Lung microvascular endothelial cell (primary cell): ENCODE data around the gene NPPC. TPM values are rescaled to one million over a fixed set of nuclear protein-coding genes. Genes with fewer than 3 reads are reported as not detected.
A peak's percentile ranks its signal among the peaks of the same experiment; 100 is the strongest.

Experiments
- DNase-seq, 2 donors: peaks; one replicate each; pipeline versions ENCODE4 v3.0.0 to v3.0.0-alpha.2; 2010; ENCODE audit warnings: low read depth in 2 of 2
- total RNA-seq: library from RNA; depleted of rRNA; stranded (reverse); fragments of >200 nt; gene quantifications from 2 replicates; pipeline ENCODE4 v1.2.1, GENCODE V29; 2014

The NPPC gene
- total RNA-seq, 1 donor from 2014 or later, result 0.20 TPM

DNA sequence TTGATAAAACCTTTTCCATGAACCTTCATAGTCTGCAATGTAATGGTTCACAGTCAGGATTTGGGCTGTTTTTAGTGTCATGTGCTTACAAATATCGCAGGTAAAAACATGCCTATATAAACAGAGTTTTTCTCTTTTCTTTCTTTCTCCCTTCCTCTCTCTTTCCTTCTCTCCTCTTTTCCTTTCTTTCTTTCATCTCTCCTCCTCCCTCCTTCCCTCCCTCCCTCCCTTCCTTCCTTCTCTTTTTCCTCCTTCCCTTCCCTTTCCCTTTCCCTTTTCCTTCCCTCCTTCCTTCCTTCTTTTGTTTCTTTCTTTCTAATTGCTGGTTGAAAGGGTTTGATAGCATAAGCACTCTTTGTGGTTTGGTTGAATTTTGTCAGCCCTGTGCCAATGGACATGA is 9.6 kb upstream of the NPPC start:
- no peak for DNase-seq

DNA sequence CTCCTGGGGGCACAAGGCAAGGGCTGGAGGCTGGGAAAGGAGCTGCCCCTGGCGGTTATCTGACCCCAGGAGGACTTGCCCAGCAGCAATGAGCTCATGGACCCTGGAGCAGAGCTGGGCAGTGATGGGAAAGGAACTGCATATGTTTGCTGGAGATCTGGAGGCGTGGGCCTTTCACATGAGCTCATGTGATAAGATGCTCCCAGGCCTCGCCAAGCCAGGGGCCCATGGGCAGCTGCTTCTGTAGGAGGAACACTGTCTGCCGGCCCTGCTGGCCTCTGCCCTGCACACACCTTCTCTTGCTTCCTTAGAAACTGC is 9.0 kb upstream of the NPPC start:
- DNase-seq, result no peak

DNA sequence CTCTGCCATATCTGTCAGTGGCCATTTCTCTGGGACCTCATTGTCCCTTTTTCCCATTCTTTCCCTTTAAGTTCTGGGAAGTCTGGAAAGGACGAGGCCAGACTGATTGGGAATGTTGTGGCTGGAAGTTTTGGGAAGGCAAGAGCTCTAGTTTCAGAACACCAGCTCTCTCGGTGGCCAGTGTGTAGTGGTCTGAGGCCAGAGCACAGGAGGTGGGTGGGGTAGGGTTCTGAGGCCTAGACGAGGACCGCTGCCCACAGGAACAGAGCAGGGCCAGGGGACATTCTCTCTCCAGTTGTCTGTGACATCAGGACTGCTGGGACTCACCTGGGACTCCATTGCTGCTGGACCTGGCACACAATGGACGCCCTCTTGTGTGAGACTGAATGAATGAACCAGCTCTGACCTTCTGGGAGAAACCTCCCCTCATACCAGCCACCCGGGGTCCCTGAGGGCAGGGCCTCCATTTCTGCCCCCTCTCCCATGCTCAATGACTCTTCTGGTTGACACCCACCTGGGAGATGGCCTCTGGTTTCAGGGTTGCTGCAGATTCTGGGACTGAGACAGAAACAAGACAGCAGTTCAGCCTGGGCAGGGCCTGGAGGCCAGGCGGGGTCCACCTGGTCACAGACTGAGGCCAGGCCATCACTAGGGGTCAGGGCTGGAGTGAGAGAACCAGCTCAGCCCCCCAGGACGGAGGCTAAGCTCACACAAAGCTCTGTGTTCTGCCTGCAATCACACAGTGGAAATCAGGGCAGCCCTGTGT is 8.4 kb upstream of the NPPC start:
- DNase-seq, result no peak

DNA sequence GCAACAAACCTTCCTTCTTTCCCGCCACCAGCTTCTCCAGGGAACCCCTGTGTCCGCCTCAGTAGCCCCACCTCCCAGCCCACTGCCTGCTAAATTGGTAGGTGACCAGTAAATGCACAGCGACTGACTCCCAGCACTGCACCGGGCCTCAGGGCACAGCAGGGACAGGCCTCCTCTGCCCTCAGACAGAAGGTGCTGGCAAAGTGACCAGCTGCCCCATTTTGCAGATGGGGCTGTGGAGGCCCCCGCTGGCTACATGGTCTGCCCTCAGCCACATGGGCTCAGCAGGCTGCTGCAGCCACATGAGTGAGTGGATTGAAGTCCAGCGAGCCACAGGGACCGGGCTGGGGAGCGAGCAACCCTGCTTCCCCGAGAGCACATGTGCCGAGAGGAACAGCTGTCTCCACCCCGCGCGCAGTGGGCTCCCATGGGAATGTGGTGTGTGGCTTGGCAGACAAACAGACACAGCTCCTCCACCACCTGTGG is 7.8 kb upstream of the NPPC start:
- DNase-seq, result no peak

- no peak for DNase-seq
These were observed 7.1 kb upstream of the NPPC start for GRCh38 chr2:231932985-231933915.

DNA sequence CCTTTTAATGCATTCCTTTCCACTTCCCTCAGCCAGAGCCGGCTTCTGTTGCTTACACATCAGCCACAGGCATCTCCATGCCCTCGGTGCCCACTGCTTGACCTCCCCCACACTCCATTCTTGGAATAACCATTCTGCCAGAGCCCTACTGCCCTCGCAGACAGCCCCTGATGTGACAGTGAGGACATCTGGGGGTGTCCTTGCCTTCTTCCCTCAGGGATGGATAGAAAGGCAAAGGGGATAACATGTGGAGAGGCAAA is 6.4 kb upstream of the NPPC start:
- DNase-seq, result no peak

- no peak for DNase-seq
These were observed 5.3 kb upstream of the NPPC start for GRCh38 chr2:231931481-231931915.

GRCh38 chr2:231930593-231931281 is 4.5 kb upstream of the NPPC start:
- no peak for DNase-seq

GRCh38 chr2:231929961-231930592 is 3.9 kb upstream of the NPPC start:
- DNase-seq, result no peak

GRCh38 chr2:231928901-231929725 is 2.9 kb upstream of the NPPC start:
- no peak for DNase-seq

- peak; percentile 14 to 30 for DNase-seq
These were observed 2.3 kb upstream of the NPPC start for GRCh38 chr2:231928481-231928880.

- no peak for DNase-seq
These were observed 1.3 kb upstream of the NPPC start for GRCh38 chr2:231927566-231927890.

GRCh38 chr2:231926761-231927565 is 767 bp upstream of the NPPC start:
- DNase-seq, result peak in 1 of 2 donors; percentile 30

GRCh38 chr2:231925303-231926179 is 655 bp downstream of the NPPC start:
- DNase-seq, result peak; percentile 89 to 91

GRCh38 chr2:231924889-231925275 is 1.3 kb downstream of the NPPC start:
- no peak for DNase-seq

- DNase-seq, result no peak
These were observed 2.0 kb downstream of the NPPC start for GRCh38 chr2:231923951-231924888.

- no peak for DNase-seq
These were observed 3.2 kb downstream of the NPPC start for GRCh38 chr2:231923010-231923344.

DNA sequence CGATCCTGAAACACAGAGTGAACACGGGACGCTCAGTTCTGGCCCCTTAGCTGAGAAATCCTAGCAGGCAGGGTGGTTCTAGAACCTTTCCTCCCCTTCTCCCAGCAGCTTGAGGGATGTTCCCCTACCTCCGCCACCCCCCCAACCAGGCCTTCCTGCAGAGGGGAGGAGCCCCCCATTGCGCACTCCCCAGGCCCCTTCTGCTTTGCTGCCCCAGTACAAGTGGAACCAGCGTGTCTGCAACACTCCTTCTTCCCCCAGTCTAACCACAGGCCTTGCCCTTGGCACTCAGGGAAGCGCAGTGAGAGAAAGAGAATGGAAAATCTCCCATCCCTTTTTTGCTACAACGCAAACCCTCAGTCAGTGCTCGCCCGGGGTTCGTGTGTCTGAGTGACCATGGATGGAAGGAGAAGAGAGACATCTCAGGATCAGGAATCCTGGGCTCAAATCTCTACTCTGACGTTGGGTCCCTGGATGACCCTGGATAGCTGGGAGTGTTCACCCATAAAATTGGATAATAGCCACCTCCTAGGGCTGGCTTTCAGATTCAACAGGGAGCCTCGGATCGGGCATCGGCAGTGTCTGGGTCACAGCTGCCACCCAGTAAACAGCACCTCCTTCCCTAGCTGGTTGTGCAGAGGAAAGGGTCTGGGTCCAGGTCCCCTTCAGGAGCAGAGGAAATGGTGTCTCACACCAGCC is 3.7 kb downstream of the NPPC start:
- no peak for DNase-seq
